ENCODE measurements around the gene ETV5. TPM values are rescaled to one million over a fixed set of nuclear protein-coding genes. Genes with fewer than 3 reads are reported as not detected.

ETV5 gene
- polyA plus RNA-seq, 3 donors, result 0.07 to 1.2 (median 0.88) TPM

DNA sequence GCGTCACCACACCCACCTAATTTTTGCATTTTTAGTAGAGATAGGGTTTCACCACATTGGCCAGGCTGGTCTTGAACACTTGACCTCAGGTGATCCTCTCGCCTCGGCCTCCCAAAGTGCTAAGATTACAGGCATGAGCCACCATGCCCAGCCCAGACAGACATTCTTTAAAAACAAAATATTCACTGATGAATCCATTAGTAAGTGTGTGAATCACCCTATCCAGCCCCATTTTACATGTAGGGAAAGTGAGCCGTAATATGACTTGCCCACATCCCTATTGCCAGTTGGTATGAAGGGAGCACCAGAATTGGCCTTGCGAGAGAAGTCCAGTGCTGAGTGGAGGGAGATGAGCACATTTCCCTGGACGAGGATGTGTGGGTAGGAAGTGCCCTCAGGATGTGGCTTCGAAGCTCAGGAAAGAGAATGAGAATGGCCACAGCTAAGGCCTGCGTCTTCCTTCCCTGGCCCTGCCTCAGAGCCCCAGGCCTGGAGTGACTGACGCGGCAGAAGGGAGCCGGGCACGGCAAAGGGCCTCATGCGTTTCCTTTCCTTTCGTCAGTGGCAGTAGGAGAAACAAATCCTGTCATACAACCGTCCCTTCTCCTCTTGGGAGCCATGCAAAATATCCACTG lies 28.3 kb upstream of the ETV5 start:
- peaks cover 0 to 9% (median 2%) of the 10 kb centered on the region in 3 donors for H3K27me3 Mint-ChIP-seq (ENCODE audit: low read depth in 3 of 3)
- no peak overlapping the region for H3K27ac ChIP-seq (ENCODE audit: low read depth in 1 of 2, low read length in 2 of 2)
- H3K36me3 ChIP-seq (replicated peaks in 1 of 2; ENCODE audit: control insufficient read depth in 1 of 2, insufficient read depth in 2 of 2, low read length in 2 of 2), result no peaks in the 10 kb centered on the region
- H3K36me3 Mint-ChIP-seq, result peaks cover 14 to 17% of the 10 kb centered on the region in 2 donors
- DNase-seq, result no peak
- no peak overlapping the region for H3K4me2 ChIP-seq (replicated peaks; ENCODE audit: extremely low read depth, low read length, poor library complexity, severe bottlenecking)
- no peak overlapping the region for H3K9ac ChIP-seq (ENCODE audit: insufficient read depth, low read length, poor library complexity, severe bottlenecking)
- H3K4me1 ChIP-seq (ENCODE audit: control insufficient read depth in 1 of 2, insufficient read depth in 2 of 2, low read length in 2 of 2), result no peaks in the 10 kb centered on the region
- H2AFZ ChIP-seq (ENCODE audit: insufficient read depth, low read depth, low read length, poor library complexity, severe bottlenecking), result no peak overlapping the region
- intact Hi-C loops (cut with micrococcal nuclease), result no loop called here
- TF ChIP-seq, protein P1, sequence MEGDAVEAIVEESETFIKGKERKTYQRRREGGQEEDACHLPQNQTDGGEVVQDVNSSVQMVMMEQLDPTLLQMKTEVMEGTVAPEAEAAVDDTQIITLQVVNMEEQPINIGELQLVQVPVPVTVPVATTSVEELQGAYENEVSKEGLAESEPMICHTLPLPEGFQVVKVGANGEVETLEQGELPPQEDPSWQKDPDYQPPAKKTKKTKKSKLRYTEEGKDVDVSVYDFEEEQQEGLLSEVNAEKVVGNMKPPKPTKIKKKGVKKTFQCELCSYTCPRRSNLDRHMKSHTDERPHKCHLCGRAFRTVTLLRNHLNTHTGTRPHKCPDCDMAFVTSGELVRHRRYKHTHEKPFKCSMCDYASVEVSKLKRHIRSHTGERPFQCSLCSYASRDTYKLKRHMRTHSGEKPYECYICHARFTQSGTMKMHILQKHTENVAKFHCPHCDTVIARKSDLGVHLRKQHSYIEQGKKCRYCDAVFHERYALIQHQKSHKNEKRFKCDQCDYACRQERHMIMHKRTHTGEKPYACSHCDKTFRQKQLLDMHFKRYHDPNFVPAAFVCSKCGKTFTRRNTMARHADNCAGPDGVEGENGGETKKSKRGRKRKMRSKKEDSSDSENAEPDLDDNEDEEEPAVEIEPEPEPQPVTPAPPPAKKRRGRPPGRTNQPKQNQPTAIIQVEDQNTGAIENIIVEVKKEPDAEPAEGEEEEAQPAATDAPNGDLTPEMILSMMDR (IDR thresholded peaks at IDR 0.05), result no peak
- 81% methylated on average over 10 of the region's 15 CpGs for WGBS (ENCODE audit: insufficient coverage)
- H3K27me3 ChIP-seq (ENCODE audit: control insufficient read depth in 2 of 2, insufficient read depth in 2 of 2, low read length in 2 of 2), result no peaks in the 10 kb centered on the region
- H3K79me2 ChIP-seq (ENCODE audit: insufficient read depth, low read length), result no peaks in the 10 kb centered on the region
- peaks cover 8% of the 10 kb centered on the region for H3K4me1 Mint-ChIP-seq
- no peak overlapping the region for H3K27ac Mint-ChIP-seq
- H3K9me3 Mint-ChIP-seq, result no peaks in the 10 kb centered on the region
- no peaks in the 10 kb centered on the region for H3K9me3 ChIP-seq (replicated peaks in 1 of 2; ENCODE audit: control insufficient read depth in 1 of 2, insufficient read depth in 1 of 2, low read length in 2 of 2)
- no peak overlapping the region for H3K4me3 ChIP-seq (replicated peaks in 1 of 3; ENCODE audit: low read depth in 2 of 3, low read length in 3 of 3)
- H4K20me1 ChIP-seq (ENCODE audit: insufficient read depth, low read length), result no peaks in the 10 kb centered on the region
- no peak overlapping the region for H3K4me3 Mint-ChIP-seq

DNA sequence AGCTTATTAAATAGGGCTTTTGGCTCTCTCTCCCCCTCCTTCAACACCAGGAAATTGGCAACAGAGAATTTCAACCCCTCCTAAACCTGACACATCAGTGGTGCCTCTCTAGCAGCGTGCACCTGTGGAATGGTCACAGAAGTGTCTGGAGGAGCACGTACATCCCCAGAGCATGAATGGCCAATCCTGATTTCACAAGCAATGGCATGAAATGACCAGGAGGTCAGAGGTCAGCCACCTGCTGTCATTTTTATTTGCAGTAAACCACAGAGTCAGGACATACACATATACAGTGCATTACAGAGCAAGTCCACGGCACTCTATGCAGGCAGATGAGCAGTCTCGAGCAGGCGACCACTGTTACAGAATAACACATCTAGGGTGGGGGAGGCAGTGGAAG lies 25.1 kb upstream of the ETV5 start:
- Histone ChIP-seq H3K79me2 (ENCODE audit: insufficient read depth, low read length) (no peaks in the 10 kb centered on the region), H2AFZ (ENCODE audit: insufficient read depth, low read depth, low read length, poor library complexity, severe bottlenecking) (no peak overlapping the region), H3K9me3 (replicated peaks in 1 of 2; ENCODE audit: control insufficient read depth in 1 of 2, insufficient read depth in 1 of 2, low read length in 2 of 2) (no peaks in the 10 kb centered on the region), H3K4me3 (replicated peaks in 1 of 3; ENCODE audit: low read depth in 2 of 3, low read length in 3 of 3) (no peak overlapping the region), H3K27me3 (ENCODE audit: control insufficient read depth in 2 of 2, insufficient read depth in 2 of 2, low read length in 2 of 2) (no peaks in the 10 kb centered on the region), H3K27ac (ENCODE audit: low read depth in 1 of 2, low read length in 2 of 2) (no peak overlapping the region), H3K36me3 (replicated peaks in 1 of 2; ENCODE audit: control insufficient read depth in 1 of 2, insufficient read depth in 2 of 2, low read length in 2 of 2) (no peaks in the 10 kb centered on the region), H3K4me1 (ENCODE audit: control insufficient read depth in 1 of 2, insufficient read depth in 2 of 2, low read length in 2 of 2) (no peaks in the 10 kb centered on the region), H4K20me1 (ENCODE audit: insufficient read depth, low read length) (no peaks in the 10 kb centered on the region), H3K9ac (ENCODE audit: insufficient read depth, low read length, poor library complexity, severe bottlenecking) (no peak overlapping the region), H3K4me2 (replicated peaks; ENCODE audit: extremely low read depth, low read length, poor library complexity, severe bottlenecking) (no peak overlapping the region)
- Mint-ChIP-seq H3K36me3 (peaks cover 7 to 10% of the 10 kb centered on the region in 2 donors), H3K9me3 (no peaks in the 10 kb centered on the region), H3K27ac (peak overlapping the region in 1 of 7 donors; percentile 61), H3K27me3 (ENCODE audit: low read depth in 3 of 3) (peaks cover 0 to 6% (median 0%) of the 10 kb centered on the region in 3 donors), H3K4me3 (no peak overlapping the region), H3K4me1 (peaks cover 8% of the 10 kb centered on the region)
- intact Hi-C loops (cut with micrococcal nuclease), result no loop called here
- TF ChIP-seq, protein P1 (IDR thresholded peaks at IDR 0.05), result no peak
- WGBS (ENCODE audit: insufficient coverage), result 97% methylated on average over 3 of the region's 5 CpGs
- DNase-seq, result no peak

All from CD14-positive monocyte (primary cell).